Esophagus mucosa (tissue), 1 donor: Measurements from ENCODE around the gene HNRNPF. TPM values are rescaled to one million over a fixed set of nuclear protein-coding genes. Genes with fewer than 3 reads are reported as not detected.
"Not testable (repeated sequence)": the region's sequence is repeated elsewhere in the genome, so short reads cannot be mapped to it uniquely, and the experiment has no call there.

ENCODE experiments used
- ATAC-seq: fragments of 200-7000 bp; cut with Tn5 transposase; one replicate; pipeline ENCODE4 v1.9.1; 2020
- total RNA-seq: library from RNA; stranded (reverse); gene quantifications from one replicate; pipeline ENCODE4 v1.2.4, GENCODE V29; 2023
- donor health status: DM: yes; HTN: yes; CAD: no.

HNRNPF gene
- total RNA-seq, 1 donor from 2014 or later, result 170 TPM

DNA sequence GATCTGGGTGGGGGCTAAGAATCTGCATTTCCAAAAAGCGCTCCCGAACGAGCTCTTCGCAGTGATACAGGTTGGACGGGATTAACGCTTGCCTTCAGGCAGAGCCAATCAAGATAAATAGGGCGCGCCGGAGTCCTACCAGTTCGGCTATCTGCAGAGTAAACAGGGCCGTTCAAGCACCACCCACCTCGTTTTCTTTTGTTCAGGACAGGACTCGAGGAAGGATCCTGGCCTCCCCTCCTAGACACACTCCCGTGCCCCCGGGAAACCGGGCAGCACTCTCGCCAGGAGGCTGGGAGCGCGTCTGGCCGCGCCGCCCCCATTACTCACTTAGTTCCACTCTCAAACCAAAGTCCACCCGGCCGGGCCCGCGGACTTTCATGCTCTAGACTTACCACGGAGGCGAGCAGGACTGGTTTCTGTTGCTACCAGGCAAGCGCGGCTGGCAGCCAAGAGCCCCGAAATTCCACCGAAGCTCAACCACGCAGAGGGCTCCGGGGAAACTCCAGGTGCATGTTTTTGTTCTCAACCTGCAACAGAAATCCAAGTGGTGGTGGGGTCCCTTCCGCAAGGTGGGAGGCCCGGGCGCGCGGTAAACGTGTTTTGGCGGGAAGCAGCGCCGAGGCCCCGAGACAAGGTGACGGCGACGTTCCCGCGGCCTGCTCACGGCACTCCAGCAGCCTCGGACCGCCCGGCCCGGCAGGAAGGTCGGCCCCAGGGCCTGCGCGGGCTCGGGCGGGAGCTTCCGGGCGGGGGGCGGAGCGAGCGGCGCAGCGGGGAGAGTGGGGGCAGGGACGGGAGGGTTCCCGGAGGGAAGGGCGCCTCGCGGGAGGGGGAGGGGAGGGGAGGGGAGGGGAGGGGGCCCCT, 12.7 kb downstream of the HNRNPF start:
- ATAC-seq, result peak; percentile 84

GRCh38 chr10:43395571-43396060, 13.4 kb downstream of the HNRNPF start:
- no peak for ATAC-seq

- no peak for ATAC-seq
Observed at GRCh38 chr10:43394868-43395267, 14.1 kb downstream of the HNRNPF start.

DNA sequence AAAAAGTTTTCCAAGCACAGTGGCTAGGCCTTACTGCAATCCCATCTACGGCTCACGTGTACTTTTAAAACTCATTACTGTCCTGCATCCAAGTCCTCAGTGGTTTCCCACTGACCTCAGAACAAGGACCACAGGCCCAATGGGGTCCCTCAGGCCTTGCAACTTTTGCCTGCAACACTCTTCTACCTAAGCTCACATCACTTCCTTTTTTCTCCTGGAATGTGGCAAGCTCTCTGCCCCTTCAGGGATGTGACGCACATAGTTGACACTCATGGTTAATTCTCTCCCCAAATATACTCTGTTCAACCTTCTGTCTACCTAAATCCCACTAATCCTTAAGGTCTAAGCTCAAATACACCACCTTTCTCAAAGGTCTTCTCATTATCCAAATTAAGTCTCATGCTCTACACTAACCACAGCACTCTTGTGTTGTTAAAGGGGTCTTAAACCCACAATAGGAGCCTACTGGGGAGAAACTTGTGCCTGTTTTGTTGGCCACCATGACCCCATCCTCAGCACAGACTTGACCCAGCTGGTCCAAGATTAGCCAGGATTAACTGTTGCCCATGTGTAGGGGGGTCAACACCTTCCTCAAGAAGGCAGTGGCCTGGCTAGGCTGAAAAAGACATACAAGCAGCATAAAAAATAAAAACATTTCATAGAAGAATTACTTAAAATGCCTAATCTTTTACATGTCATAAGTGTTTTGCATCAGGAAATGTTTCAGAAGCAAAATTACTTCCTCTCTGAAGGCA, 15.2 kb downstream of the HNRNPF start:
- no peak for ATAC-seq

DNA sequence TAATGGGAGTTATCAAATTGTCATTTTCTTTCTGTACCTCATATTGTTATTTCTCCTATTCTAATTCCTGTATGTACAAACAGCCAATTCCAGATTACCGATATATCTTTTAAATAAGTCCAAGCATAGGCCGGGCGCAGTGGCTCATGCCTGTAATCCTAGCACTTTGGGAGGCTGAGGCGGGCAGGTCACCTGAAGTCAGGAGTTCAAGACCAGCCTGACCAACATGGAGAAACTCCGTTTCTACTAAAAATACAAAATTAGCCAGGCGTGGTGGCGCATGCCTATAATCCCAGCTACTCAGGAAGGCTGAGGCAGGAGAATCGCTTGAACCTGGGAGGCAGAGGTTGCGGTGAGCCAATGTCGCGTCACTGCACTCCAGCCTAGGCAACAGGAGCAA, 15.8 kb downstream of the HNRNPF start:
- ATAC-seq, result not testable (repeated sequence)

DNA sequence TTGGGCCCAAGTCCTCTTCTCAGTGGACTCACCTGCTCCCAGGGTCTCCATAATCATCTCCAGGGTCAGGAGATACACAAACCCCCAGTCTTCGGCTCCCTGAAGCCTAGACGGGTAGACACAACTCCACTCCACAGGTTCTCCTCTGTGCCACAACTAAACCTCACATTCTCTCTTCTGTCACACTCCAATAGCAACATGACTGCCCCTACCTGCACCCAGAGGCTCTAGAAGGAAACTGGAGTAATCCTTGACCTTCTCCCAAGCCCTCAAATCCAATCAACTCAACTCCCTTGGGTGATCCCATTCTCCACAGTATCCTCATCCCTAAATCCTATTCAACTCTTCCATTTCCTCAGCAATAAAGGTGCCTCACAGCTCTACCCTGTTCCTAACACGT, 16.2 kb downstream of the HNRNPF start:
- ATAC-seq, result no peak

GRCh38 chr10:43391496-43391895, 17.5 kb downstream of the HNRNPF start:
- ATAC-seq, result no peak

GRCh38 chr10:43390759-43391158, 18.2 kb downstream of the HNRNPF start:
- peak; percentile 56 for ATAC-seq

- ATAC-seq, result no peak
Observed at GRCh38 chr10:43390333-43390732, 18.7 kb downstream of the HNRNPF start.

DNA sequence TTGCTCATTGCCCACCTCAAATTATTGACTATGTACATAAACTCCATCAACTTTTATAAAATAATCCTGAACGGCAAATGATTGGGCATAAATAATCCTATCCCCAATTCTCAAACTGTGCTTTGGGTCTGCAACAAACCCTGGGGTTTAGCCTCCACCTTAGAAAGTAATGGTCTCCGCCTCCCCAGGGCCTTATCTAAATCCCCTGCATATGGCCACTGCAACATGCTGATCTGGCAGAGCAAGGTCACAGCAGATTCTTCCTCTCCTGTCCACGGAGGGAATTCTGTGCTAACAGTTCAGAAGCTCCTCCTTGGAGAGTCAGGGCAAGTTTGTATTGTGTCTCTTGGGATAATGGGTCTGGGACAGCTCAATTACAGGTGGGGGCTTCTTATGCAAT, 19.1 kb downstream of the HNRNPF start:
- ATAC-seq, result no peak

GRCh38 chr10:43387678-43388032, 21.3 kb downstream of the HNRNPF start:
- no peak for ATAC-seq

DNA sequence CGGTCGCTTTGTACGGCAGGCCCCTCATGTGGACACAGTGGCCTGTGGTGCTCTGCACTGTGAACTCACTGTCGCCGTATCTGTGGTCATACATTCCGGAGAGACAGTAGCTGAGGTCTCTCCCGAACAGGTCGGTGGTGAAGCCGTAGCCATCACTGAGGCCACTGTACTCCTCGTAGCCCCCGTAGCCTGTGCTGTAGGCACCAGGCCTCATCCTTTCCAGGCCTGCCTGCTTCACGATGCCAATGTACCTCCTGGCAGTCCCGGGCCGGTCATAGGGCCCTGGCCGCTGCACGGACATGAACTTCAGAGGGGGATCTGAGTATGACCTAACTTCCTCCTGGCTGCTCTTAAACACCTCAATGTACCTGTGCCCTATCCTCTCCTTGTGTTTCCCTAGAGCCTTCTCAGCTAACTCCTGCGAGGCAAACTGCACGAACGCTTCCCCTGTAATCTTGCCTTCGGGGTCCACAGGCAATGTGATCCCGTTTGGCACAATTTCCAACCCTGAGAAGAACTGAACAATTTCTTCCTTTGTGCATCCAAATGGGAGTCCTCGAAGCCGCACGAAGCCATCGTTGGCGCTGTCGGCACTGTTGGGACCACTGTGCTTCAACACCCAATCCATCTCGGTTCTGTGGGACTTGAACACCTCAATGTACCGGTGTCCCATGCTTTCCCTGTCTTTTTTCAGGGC, 21.9 kb downstream of the HNRNPF start:
- ATAC-seq, result no peak

DNA sequence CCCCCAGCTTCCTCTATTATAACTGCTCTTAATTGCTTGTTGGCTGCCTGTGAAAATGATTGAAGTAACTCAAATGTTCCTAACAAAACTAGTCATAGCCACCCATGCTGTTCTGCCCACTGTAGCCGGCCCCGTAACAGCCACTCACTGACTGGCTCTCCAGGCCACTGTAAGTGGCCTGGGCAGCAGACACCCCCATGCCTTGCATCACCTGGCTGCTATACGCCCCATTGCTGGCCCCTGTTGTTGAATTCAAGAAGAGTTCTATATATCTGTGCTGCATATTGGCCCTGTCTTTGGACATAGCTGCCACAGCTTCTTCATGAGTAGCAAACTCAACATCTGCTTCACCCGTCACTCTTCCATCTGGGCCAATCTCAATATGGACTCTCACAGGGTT, 22.4 kb downstream of the HNRNPF start:
- ATAC-seq, result no peak

GRCh38 chr10:43385412-43386004, 23.5 kb downstream of the HNRNPF start:
- ATAC-seq, result no peak

GRCh38 chr10:43384252-43385221, 24.4 kb downstream of the HNRNPF start:
- ATAC-seq, result peak; percentile 54

DNA sequence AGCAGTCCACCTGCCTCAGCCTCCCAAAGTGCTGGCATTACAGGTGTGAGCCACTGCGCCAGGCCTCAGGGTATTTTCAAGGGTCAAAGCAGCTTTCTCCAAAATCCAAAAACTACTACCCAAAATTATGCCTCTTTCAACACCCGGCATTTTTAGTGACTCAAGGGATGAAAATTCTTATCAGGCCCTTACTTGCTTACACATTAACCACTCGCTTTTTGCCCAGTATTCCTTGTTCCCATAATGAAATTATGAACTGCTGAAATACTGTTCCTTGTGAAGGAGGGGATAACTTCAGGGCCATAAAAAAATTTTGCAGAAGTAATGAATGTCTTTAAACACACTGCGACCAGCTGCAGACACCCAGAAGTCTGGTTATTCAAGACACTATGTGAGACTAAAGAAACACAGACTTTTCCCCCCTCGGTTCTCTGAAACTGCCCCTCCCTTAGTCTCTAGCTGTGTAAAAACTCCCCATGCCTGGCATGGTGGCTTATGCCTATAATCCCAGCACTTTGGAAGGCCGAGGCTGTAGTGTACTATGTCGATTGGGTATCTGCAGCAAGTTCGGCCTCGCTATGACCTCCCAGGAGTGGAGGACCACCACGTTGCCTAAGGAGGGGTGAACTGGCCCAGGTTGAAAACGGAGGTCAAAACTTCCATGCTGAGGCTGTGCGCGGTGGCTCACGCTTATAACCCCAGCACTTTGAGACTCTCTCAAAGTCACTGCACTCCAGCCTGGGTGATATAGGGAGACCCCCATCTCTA, 25.6 kb downstream of the HNRNPF start:
- ATAC-seq, result peak; percentile 30

- peak; percentile 24 for ATAC-seq
Observed at GRCh38 chr10:43380610-43381222, 28.3 kb downstream of the HNRNPF start.

DNA sequence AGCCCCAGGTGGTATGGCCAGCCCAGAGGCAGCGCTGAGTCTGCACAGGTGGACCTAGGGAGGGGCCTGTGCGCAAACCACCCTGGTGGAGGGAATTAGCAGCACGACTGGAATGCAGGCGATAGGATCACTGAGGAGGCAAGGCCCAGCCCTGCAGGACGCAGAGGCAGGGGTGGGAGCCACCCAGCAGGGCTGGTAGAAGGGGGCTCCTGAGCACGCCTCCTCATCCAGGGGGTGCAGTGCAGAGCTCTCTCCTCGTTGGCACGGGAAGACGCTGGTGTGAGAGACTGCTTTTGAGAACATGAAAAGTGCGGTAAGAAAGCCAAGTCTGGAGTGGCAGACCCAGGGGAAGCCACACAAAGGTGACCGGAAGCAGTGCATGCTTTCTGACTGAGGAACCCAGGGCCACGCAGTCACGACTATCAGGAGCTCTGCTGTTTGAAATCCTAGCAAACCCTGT, 31.5 kb downstream of the HNRNPF start:
- ATAC-seq, result no peak

- ATAC-seq, result no peak
Observed at GRCh38 chr10:43376828-43377423, 32.1 kb downstream of the HNRNPF start.
